ENCODE measurements around the gene CHMP2B.

DNA sequence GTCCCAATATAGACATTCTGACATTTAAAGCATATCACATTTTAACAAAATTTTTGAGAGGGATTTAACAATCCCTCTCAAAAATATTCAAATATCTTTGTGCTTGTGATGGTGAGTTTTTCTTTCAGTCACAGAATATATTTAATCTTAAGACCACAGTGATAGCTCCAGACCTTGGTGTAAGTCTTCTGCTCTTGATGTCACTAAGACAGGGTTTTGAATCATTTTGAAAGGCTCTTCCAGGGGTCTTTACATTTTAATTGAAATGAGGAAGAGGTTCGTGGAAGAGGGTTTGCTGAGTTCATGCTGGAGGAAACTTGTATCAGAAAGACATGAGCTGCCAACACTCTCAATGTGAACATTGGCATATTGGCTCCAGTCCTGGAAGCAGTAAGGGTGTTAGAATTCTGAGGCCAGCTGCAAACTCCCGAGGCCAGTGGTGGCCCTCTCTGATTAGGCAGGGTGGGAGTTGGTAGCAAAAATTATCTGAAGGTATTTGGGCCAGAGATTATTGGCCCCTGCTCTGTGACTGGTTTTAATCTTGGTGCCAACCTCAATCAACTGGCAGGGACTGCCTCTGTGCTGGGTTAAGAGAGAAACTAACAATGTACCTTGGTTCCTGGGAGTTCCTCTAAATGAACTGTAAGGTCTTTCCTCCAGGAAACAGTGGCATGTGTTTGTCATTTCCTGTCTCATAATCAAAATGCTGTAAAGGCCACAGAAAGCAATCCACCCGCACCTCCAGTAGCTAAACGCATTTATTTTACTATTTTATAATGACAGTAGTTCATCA lies 44.0 kb downstream of the CHMP2B start:
- TF ChIP-seq, protein P1, sequence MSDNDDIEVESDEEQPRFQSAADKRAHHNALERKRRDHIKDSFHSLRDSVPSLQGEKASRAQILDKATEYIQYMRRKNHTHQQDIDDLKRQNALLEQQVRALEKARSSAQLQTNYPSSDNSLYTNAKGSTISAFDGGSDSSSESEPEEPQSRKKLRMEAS (IDR thresholded peaks at IDR 0.05), result no peak
- no peak for TF ChIP-seq POLR2AphosphoS5 (IDR thresholded peaks at IDR 0.05; ENCODE audit: low read depth, low read length)
- TF ChIP-seq GABPA (IDR thresholded peaks at IDR 0.05; ENCODE audit: borderline replicate concordance, insufficient read depth, low read length), result no peak
- TF ChIP-seq, protein P2, sequence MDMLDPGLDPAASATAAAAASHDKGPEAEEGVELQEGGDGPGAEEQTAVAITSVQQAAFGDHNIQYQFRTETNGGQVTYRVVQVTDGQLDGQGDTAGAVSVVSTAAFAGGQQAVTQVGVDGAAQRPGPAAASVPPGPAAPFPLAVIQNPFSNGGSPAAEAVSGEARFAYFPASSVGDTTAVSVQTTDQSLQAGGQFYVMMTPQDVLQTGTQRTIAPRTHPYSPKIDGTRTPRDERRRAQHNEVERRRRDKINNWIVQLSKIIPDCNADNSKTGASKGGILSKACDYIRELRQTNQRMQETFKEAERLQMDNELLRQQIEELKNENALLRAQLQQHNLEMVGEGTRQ (IDR thresholded peaks at IDR 0.05; ENCODE audit: low read length), result no peak
- no peak for TF ChIP-seq TEAD4 (IDR thresholded peaks at IDR 0.05; ENCODE audit: low read depth, low read length)
- TF ChIP-seq, protein P3, sequence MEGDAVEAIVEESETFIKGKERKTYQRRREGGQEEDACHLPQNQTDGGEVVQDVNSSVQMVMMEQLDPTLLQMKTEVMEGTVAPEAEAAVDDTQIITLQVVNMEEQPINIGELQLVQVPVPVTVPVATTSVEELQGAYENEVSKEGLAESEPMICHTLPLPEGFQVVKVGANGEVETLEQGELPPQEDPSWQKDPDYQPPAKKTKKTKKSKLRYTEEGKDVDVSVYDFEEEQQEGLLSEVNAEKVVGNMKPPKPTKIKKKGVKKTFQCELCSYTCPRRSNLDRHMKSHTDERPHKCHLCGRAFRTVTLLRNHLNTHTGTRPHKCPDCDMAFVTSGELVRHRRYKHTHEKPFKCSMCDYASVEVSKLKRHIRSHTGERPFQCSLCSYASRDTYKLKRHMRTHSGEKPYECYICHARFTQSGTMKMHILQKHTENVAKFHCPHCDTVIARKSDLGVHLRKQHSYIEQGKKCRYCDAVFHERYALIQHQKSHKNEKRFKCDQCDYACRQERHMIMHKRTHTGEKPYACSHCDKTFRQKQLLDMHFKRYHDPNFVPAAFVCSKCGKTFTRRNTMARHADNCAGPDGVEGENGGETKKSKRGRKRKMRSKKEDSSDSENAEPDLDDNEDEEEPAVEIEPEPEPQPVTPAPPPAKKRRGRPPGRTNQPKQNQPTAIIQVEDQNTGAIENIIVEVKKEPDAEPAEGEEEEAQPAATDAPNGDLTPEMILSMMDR (IDR thresholded peaks at IDR 0.05; ENCODE audit: control extremely low read depth in 1 of 3, insufficient read depth in 1 of 3, low read depth in 1 of 3, low read length in 3 of 3), result no peak
- TF ChIP-seq EZH2 (IDR thresholded peaks at IDR 0.05; ENCODE audit: low read depth, low read length, severe bottlenecking), result no peak
- no peak for TF ChIP-seq POLR2A (IDR thresholded peaks at IDR 0.05; ENCODE audit: control extremely low read depth in 1 of 2, low read depth in 2 of 2, low read length in 2 of 2)

Measured in H1 (cell line).